ENCODE data around the gene ZNF792.
"Not testable (repeated sequence)": the region's sequence is repeated elsewhere in the genome, so short reads cannot be mapped to it uniquely, and the experiment has no call there.

Gene ZNF792

DNA sequence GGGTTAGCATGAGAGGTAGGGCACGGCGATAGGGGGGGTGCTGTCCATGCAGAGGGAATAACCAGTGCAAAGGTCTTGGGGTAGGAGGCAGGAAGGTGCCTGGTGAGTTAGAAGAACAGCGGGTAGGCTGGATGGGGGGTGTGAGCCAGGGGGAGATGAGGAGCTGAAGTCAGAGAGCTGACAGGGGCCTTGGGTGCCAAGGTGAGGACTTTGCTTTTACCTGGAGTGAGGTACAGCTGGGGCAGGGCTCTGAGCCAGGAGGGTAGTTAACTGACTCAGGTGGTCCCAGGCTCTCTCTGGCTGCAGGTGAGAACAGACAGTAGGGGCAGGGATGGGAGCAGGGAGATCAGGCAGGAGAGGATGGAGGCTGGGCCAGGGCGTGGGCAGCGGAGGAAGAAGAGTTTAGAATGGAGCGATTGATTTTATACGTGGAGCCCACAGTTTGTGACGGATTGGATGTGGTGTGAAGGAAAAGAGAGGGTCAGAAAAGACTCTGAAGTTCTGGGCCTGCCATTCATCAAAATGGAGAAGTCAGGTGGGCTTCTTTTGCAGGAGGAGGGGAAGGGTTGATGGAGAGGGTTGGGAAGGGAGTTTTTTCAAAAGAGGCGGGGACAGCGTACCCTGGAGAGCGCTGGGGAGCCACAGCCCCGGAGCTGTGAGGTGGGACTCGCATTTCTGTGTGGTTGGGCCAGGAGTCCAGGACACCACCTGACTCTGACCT lies 34.9 kb upstream of the ZNF792 start:
- no peak for DNase-seq

DNA sequence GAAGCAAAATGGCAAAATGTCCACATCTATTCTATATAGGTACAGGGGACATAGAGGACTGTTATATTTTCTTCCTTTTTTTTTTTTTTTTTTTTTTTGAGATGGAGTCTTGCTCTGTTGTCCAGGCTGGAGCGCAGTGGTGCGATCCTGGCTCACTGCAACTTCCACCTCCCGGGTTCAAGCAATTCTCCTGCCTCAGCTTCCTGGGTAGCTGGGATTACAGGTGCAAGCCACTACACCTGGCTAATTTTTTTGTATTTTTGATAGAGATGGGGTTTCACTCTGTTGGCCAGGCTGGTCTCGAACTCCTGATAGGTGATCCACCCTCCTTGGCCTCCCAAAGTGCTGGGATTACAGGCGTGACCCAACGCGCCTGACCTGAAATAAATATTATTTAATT lies 34.2 kb upstream of the ZNF792 start:
- not testable (repeated sequence) for DNase-seq

DNA sequence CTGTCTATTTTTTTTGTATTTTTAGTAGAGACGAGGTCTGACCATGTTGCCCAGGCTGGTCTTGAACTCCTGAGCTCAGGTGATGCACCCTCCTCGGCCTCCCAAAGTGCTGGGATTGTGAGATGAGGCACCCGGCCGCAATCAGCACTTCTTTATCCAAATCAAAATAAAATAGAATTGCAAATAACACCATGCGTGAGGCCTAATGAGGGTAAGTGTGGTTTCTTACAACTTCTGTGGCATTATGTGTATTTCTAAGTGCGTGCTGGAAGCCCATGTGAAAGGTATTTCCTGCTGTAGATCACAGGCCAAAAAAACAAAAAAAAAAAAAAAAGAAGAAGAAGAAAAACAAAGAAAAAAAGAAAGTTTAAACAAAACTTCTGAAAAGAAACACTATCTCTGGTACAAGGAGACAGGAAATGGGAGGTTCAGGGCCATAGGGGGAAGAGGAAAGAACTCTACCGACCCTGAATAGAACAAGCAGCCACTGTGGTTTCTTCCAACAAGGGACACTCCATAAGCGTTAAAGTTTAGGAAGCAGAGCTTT lies 33.1 kb upstream of the ZNF792 start:
- DNase-seq = no peak

DNA sequence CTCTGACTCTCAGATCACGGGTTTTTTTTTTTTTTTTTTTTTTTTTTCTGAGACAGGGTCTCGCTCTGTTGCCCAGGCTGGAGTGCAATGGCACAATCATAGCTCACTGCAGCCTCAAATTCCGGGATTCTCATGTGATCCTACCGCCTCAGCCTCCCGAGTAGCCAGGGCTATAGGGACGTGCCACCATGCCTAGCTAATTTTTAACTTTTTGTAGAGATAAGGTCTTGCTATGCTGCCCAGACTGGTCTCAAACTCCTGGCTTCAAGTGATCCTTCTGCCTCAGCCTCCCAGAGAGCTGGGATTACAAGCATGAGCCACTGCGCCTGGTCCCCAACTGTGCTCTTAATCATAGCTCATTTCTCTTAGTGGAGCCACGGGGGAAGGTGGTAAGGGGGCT lies 31.5 kb upstream of the ZNF792 start:
- DNase-seq = no peak

DNA sequence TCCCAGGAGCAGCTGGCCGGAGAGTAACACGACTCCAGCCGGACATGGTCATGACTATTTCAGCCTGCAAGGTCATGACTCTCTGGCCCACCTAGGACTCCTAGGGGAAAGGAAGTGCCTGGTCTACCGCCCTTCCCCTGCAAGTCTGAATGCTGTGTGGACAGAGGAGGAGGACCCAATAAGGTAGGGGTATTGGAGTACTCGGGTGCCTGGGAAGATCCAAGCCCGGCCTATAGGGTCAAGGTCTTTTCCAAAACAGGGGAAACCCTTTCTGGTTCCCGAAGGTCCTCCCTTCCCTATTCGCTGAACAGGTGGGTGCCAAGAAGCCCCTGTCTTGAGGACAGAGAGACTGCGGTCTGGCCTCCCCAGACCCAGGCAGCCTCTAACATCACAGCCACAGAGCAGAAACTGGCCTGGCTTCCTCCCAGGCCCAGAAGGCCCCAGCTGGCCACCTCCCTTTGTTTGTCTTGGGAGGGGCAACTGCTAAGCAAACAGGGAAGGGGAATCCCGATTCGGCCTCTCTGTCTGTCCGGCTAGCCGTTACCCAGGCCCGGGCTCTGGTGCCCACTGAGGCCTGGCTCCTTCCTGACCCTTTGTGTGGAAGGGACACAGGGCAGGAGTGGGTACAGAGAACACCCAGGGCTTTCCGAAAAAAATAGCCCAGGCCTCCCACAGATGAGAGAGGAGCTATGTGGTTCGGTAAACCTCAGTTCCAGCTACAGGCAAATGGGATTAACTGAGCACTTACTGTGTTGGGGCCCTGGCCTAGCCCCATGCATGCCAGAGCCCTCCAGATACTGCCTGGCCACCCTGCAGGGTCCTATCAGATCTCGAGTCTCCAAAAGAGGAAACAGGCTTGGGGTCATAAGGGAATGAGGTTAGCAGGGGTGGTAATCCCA lies 30.9 kb upstream of the ZNF792 start:
- DNase-seq = no peak

DNA sequence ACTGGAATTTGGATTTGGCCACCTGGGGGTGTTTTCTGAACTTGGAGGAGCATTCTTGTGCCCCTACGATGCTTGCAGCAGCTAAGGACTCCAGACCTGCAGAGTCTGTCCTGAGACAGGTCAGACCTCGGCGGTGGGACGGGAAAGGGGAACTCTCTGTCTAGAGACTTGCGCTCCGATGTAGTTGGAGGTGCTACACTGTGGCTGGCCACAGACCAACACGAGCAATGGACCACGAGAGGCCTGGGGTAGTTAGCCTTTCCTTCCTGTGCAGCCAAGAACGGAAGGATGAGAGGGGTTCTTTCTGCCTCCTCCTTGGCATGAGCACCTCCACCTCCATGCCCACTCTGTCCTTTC lies 30.2 kb upstream of the ZNF792 start:
- DNase-seq = no peak

DNA sequence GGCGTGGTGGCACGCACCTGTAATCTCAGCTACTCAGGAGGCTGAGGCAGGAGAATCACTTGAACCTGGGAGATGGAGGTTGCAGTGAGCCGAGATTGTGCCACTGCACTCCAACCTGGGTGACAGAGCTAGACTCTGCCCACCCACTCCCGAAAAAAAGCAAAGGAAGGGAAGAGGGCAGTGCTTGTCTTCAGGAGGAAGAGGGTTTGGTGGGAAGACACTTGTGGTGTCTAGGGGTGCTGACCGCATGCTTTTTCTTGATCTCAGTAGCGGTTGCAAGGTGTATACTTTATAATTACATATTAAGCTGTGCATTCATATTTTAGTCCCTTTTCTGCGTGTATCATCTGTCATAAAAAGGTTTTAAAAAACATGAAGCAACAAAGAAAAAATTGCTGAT lies 28.6 kb upstream of the ZNF792 start:
- not testable (repeated sequence) for DNase-seq

DNA sequence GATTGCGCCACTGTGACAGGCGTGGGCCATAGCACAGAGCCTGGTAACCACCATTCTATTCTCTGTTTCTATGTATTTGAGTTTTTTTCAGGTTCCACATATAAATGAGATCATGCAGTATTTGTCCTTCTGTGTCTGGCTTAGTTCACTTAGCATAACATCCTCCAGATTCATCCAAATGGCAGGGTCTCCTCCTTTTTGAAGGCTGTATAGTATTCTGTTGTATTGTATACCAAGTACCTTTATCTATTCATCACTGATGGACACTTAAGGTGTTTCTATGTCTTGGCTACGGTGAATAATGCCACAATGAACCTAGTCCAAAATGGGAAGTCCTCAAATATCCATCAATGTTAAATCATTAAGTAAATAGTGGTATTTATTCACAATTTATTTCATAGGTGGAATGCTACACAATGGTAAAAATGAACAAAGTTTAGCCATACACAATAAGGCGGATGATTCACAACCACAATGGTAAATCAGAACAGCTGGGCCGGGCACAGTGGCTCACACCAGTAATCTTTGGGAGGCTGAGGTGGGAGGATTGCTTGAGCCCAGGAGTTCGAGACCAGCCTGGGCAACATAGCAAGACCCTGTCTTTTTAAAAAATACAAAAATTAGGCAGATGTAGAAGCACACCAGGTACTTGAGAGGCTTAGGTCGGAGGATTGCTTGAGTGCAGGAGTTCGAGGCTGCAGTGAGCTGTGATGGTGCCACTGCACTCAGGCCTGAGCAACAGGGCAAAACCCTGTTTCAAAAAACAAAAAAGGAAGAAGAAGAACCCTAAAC lies 27.7 kb upstream of the ZNF792 start:
- no peak for DNase-seq

DNA sequence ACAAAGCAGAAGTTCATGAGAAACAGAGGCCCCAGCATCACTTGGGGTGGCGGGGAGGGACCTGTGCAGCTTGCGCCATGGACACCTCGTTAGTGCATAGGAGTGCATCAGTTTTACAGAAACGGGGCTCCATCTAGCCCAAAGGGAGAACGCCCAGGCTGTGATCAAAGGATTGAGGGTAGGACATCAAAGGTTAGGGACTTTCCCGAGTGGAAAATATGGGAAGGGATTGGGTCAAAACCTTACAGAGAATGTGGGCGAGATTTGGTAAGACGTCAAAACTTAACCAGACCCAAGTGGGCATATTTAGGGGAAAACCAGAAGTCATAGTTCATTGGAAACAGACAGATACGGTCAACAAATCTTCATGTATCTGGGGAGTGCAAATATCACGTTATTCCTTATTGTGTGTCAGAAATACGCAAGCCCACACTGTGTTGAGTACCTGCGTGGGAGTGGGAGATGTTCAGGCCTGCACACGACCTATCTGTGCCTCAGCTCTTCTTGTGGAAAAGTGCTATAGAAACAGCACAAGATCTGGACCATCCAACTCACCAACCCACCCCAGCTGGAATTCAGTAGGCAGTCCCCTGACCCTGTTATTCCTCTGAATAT lies 26.7 kb upstream of the ZNF792 start:
- no peak for DNase-seq

DNA sequence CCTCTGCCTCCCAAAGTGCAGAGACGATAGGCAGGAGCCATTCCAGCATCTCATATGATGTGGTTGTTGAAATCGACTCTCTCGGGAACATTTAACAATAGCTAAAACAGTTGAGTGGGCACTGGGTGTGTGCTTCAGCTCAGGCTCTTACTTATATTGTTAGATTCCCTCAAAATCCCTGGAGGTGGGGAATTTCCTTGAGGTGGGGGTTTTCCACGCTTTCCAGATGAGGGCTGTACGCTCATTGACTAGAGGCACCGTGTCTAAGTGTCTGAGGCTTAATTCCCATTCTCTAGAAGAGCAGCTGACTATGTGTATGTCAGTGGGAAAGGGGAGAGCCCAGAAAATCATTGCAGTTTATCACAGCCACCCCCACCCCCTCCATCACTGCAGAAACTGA lies 25.3 kb upstream of the ZNF792 start:
- DNase-seq = no peak

DNA sequence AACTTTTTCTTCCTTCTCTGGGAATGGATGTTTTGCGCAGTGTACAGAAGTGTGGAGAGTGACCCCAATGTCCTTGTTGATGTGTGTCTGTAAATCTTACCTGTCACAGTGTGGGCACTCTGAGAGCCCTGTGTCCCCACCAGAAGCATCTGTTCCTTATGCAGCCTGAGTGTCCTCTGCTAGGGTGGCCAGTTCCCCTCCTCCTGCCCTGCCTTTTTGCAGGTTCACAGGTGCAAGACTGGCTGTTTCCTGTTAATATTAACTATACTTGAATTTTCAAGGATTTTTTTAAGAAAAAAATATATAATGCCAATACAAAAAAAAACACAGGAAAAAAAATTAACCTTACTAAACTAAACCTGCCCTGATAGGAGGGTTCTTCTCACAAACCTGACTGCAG lies 24.1 kb upstream of the ZNF792 start:
- DNase-seq = no peak

DNA sequence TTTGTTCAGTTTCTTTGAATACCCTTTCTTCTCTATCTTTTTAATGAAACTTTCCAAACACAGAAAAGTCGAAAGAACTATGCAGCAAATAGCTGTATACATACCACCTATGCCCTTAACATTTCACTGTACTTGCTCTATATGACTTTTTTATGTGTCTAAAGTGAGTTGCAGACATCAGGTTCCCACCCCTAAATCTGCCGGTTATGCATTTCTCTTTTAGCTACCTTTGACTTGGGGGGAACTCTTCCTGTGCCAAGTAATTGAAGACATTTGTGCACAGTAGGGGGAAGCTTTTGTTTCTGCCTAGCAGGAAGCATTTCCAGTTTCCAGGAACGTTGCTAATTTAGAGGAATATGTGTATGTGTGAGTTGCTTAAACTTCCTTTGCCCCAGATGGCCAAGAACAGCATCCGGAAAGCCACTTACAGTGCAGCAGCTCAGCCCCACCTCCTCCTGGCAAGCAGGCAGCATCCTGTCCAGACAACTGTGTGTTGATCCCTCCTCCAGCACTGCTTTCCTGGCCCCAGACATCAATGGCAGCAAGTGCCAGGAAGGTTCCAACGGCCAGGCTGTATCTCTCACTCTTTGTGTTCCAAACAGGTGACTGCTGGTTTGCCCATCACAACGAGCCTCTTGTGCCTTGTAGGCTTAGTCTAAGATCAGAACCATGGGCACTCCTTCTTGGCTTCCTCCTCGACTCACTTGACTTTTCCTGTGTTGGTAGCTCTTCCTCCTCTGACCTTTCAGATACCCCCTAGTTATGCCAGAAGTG lies 21.4 kb upstream of the ZNF792 start:
- DNase-seq = no peak

DNA sequence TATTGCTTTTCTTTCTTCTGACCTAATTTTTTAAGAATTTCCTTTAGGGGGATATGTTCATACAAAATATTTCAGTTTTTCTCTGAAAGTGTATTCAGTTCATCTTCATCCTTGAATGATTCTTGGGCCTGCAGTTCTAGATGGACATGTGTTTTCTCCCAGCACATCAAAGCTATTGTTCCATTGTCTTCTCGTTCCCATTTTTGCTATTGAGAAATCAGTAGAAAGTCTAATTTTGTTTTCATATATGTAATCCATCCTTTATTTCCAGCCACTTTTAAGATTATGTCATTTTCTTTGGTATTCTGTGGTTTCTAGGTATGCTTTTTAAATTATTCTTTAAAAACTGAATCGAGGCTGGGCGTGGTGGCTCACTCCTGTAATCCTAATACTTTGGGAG lies 20.3 kb upstream of the ZNF792 start:
- no peak for DNase-seq

DNA sequence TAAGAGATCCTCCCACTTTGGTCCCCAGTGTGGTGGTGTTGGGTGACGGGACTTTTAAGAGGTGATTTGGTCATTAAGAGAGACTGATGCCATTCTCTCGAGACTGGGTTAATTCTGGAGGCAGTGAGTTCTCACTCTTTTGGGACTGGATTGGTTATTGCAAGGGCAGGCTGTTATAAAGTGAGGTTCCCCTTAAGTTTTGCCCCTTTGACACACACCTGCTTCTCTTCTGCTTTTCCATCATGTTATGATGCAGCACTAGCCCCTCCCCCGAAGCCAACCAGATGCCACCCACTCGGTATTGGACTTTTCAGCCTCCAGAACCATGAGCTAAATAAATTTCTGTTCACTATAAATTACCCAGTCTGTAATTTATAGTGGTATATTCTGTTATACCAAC lies 19.8 kb upstream of the ZNF792 start:
- no peak for DNase-seq

DNA sequence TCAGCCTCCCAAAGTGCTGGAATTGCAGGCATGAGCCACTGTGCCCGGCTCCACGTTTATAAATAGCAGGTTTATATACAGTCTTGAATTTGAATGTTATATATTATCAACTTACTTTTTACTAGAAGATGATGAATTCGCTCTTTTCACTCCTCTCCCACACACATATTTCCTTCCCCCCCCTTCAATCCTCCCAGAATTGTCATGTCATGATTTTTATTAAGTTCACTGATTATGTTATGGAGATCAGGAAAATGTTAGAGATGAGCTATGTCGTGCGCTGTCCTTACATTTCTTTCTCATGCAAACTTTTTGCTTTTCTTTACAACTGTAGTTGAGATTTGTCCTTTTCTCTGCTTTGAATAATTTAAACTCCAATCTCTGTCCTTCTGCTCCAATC lies 18.2 kb upstream of the ZNF792 start:
- DNase-seq = no peak

DNA sequence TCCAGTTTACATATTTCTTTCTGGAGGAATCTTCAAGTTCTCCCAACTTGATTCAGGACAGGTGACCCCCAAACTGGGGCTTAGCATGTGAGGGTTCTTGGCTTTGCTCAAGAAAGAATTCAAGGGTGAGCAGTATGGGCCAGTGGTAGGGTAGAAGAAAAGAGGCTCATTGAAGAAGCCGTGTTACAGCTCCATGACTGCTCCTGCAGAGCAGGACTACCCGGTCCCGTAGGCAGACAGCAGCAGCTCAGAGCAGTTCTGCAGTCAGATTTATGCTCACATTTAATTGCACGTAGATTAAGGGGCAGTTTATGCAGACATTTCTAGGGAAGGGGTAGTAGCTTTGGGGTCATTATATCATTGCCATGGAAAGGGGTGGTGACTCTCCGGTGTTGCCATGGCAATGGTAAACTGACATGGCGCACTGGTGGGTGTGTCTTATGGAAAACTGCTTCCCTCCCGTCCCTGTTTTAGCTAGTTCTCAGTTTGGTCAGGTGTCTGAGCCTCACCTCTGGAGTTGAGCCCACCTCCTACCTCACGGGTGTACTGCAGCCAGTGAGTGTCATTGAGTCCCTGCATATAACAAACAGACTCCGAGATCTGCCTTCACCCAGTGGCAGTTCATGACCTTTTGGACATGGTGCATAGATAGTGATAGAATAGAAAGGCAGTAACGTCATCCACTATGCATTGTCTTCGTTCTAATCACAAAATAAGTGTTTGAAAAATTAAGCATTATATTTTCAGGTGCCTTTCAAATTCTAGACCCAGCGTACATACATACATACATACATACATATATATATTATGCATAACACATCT lies 16.0 kb upstream of the ZNF792 start:
- no peak for DNase-seq

DNA sequence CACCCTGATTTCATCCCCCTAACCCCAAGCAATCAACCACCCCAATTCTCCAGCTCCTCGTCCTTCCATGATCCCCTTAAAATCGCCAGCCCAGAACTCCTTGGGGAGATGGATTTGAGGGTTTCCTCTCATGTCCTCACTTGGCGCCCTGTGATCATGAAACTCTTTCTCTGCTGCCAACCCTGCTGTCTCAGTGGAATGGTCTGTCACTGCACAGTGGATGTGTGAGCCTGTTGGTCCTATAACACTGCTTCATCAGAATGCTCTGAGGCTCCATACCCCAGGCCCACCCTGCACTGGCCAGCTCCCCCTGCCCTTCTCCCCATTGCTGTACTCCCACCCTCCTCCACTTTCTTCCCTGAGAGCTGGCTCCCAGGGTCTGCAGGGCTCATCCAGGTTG lies 12.6 kb upstream of the ZNF792 start:
- DNase-seq = no peak

DNA sequence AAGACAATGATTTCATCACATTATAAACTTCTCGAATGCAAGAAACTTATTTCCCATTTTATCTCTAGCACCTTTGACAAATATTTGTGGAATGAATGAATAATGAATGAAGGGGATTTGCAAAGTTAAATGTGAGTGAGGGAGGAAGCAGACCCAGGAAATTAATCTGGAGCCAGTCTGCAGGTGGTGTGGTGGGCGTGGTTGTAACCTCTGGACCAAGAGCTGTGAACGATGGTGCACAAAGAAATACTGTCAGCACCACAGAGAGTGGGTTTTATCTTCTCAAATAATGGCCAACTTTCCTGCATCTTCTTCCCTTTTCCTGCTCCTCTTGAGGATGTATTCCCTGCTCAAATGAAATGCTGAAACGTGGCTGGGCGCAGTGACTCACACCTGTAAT lies 11.0 kb upstream of the ZNF792 start:
- no peak for DNase-seq

DNA sequence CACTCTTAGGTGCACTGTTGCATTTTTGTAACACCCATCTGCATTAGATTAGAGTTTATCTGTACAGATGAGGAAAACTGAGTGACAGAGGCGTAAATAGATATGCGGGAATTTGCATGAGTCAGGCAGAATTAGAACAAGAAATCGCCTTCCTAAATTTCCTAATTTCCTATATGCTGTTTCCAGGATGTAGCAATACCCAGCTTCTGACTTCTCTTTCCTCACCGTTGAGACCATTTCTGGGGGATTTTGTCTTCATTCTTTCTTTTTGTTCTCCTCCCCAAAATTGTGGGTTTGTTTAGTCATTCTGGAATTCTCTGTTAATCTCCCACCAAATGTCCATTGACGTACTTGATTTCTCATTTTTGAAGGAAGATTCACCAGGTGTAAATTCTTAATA lies 10.6 kb upstream of the ZNF792 start:
- DNase-seq = no peak

DNA sequence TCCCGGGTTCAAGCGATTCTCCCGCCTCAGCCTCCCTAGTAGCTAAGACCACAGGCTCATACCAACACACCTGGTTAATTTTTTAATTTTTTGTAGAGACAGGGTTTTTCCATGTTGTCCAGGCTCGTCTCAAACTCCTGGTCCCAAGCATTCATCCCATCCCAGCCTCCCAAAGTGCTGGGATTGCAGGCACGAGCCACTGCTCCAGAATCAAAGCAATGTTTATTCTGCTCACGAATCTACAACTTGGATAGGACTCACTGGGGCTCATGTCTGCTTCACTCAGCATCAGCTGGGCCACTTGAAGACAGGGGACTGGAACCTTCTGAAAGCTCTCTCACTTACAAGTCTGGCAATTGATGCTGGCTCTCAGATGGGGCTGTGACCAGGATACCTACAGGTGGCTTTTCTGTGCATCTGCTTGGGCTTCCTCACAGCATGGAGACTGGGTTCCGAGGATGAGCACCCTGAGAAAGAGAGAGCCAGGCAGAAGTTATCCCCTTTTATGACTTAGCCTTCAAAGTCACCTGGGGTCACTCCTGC lies 8.2 kb upstream of the ZNF792 start:
- DNase-seq = no peak

All from stimulated activated CD4-positive, alpha-beta T cell treated with anti-CD3 and anti-CD28 coated beads, Interleukin-12 subunit alpha, Interleukin-12 subunit beta, amount 100 ng/mL, for 4 hours (primary cell).